HG02678 (cell line): ENCODE results near the gene SPATS2.

Source experiments
- ATAC-seq: cut with Tn5 transposase; IDR thresholded peaks from one replicate; pipeline ENCODE4 v1.9.1; 2021; ENCODE audit warnings: mild to moderate bottlenecking, moderate library complexity; ENCODE audit not compliant: unreplicated experiment

The SPATS2 gene

DNA sequence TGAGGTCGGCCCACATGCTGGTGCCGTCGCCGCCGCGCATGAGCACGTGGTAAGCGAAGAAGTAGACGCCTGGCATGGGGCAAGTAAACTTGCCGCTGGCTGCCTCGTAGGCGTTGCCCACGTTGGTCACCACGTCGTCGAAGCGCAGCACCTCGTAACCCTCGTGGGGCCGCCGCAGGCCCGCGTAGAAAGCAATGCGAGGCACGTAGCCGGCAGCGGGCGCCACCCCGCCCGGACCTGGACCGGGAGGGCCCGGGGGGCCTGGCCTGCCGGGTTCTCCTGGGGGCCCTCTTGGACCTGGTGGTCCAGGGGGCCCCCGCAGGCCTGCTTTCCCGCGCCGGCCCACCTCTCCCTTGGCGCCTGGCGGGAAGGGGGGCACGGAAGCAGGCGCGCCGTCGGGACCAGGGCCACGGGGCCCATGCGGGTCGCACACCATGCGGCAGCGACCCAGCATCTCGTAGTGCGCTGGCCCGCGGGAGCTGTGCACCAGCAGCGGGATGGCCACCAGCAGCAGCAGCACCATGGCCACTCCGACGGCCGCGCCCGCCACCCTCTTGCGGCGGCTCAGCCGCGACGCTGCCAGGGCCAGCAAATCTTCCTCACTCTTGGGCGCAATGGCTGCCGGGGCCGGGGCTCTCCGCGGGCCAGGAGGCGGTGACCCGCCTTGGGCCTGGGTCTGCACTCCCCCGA, 31.2 kb upstream of the SPATS2 start:
- ATAC-seq: no peak

DNA sequence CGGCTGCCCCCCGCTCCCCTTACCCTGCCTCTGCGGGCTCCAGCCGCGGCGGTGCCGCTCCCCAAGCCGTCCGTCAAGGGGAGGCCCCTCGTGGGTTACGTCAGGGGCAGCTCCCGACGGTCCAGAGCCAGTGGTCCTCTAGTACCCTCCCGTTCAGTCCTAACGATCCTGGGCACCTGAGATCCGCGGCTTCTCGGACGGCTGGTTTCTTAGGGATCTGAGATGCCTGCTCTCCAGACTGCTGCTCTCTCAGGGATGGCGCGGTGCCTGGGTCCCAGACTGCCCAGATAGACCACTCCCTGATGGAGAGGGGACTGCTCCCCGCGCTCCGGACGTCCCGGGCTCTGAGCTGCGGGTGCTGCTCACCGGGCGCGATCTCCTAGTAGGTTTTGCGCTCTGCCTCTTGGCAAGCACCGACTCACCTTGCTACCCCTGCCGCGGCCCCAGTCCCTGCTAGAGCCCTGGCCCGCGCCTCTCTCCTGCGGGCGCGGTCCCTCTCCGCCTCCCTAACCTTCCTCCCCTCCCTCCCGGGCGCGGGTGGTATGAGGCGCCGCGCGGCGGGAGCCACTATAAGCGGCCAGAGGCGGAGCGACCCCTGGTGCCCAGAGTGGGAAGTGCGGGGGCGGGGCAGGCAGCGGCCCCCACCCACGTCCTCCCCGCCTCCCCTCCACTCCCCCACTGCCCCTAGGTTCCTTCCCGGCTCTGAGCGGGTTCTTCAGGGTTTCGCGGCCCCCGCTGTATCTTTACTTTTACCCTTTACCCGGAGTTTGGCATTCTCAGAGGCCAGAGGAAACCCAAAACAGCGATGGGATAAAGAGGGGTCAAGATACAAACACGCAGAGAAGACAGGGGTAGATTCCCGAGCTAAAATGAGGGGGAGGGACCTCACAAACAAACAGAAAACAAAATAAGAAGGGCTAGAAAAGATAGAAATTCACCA, 30.3 kb upstream of the SPATS2 start, which contains the start of gene C1QL4:
TSS of gene C1QL4 (minus strand) at position 544 of the 940 bp plus-strand sequence. CDS start 711 bp downstream, outside the sequence.
- ATAC-seq: peak; percentile 65

DNA sequence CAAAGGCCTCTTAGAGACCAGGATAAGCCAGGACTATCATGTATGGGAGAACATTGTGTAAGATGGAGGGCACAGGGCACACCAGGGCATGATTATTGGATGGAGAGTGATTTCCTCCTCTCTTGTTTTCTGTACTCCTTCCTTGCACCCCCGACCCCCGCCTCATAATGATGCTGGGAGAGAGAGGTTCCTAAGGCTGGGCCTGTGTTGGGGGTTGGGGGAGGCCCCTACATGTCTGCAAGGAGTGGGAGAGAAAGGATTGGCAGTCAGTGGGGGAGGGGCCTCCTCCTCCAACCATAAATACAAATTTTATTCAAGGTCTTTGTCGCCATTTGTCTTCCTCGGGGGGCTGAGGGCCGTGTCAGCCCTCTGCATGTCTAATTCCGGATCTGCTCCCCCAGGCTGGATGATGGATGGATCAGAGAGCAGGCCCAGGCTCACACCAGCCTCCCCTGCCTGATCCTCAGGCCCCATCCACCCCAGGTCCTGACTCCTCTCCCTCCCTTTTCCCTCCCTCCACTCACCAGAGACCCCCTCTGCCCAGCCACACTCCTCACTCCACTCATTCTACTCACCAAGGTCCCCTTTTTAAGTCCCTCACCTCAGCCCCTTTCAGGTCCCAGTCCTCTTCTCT, 28.3 kb upstream of the SPATS2 start:
- no peak for ATAC-seq

DNA sequence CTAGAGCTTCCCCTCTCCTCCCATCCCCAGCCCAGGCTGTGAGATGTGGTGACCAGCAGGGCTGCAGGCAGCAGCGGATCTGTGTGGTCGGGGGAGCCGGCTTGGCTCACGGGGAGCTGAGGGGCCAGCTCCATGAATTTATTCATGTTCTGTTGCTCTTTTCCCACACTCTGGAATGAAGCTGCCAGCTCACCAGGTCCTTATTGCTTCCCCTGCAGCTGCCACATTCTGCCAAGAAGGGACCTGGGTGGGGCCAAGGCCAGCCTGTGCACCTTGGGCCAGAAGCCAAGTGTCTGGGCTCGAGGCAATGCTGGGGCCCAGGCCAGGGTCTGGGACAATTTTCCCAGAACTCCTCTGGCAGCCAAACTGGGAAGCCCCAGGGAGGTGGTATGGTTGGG, 27.8 kb upstream of the SPATS2 start:
- ATAC-seq: no peak

DNA sequence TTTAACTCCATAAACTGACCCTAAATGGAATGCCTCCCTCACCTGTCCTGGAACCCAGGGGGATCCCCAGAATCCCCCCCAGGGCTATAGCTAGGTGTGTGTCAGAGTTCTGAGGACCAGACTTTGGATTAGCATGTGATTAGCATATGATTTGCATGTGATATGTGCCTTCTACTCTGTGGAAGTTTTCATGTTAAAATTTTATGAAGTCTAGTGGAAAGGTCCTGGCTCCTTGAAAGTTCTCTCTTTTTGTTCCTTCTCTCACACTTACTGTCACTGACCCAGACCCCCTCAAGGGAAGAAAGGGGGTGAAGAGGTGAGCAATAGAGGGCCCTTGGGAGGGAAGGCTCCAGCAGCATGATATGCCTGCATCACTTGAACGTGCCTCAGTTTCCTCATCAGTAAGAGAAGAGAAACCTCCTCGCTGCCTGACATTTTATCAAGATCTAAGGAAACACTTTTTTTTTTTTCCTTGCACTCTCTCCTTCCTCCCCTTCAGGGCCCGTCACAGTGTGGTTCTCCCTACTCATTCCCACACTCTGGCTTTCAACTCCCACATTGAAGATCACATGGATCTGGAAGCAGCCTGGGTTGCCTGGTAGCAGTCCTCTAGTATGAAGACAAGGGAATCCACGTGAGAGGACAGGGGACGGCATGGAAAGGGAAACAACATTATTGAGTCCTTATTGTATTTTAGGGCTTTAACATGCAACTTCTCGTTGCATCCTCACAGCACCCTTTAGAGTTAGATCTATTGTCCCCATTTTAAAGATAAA, 27.0 kb upstream of the SPATS2 start:
- ATAC-seq: no peak

DNA sequence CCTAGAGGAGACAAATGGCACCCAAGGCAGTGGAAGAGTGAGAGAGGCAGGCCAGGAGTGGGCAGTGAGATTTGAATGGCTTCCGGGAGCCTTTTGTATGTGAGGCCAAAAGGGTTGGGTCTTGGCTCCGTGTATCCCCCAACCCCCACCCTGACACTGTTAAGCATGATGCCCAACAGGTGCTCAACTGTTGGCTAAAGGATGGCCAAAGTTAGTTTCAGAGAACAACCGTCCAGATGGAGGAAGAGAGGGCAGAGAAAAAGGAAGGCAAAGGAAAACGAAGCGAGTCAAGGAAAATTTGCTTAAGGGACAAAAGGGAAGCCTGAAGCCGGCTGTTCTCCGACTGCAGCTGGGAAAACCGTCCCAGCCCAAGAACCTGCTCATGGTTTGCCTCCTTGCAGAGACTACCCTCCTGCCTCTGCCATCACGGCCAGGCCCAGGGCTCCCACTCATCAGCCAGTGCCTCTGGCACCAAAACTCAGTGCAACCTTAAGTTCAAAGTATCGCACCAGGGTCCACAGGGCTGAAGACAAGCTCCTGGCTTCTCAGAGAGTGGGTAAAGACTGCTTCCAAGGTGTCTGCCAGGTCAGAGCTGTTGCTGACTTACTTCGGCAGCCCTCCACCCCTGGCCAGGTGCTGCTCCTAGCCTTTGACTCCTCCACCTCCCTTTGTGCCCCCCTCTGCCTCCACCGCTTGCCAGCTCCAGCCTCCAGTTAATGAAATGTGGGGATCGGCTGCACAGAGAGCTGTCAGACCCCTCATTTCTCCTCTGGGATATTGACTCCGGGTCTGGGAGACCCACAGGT, 26.1 kb upstream of the SPATS2 start:
- ATAC-seq: no peak

DNA sequence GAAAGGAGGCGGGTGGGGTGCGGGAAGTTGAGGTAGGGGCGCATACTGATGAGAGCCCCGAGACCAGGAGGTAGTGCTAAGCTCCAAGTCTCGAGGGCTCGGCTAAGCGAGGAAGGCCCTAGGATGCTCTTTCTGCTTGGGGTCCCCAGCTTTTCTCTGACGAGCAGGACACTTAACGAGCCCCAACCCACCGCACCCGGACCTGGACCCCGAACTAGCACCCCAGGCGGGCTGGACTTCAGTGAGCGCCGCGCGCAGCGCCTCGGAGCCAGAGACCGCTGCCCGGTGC, 25.5 kb upstream of the SPATS2 start:
- no peak for ATAC-seq

DNA sequence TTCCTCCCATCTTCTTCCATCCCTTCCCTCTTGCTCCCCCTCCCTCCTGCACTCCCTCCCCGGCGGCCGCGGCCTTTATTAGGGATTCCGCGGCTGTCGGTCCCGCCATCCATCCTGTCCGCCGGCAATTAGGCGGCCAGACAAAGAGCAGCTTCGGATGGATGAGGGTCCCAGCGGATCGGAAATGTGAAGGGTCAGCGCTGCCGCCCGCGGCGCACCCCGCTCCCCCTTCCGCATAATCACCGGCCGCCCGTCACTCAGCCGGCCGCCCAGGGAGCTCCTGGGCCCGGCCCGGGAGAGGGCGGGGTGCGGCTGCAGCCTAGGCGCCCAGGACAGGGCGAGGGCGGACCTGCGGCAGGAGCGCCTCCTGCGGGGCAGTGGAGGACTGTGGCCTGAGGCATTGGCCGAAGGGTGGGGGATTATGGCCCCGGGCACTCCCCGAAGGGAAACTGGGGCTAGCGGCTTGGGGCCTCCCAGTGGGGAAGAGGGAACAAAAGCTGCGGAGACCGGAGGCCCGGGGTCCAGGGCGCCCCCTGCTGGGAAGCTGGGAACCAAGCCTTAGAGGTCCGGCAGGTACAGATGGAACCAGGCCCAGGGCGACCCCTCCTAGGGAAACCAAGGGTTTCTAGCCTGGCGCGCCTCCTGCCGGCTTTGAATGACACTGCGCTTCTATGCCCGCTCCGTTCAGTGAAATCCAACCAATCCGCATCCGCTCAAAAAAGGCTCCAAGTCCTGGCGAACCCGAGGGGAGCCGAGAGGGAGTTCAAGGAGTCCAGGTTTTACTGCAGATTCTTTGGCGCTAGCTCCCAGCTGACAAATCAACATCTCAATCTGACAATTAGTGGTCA, 25.0 kb upstream of the SPATS2 start:
- ATAC-seq: peak; percentile 74

DNA sequence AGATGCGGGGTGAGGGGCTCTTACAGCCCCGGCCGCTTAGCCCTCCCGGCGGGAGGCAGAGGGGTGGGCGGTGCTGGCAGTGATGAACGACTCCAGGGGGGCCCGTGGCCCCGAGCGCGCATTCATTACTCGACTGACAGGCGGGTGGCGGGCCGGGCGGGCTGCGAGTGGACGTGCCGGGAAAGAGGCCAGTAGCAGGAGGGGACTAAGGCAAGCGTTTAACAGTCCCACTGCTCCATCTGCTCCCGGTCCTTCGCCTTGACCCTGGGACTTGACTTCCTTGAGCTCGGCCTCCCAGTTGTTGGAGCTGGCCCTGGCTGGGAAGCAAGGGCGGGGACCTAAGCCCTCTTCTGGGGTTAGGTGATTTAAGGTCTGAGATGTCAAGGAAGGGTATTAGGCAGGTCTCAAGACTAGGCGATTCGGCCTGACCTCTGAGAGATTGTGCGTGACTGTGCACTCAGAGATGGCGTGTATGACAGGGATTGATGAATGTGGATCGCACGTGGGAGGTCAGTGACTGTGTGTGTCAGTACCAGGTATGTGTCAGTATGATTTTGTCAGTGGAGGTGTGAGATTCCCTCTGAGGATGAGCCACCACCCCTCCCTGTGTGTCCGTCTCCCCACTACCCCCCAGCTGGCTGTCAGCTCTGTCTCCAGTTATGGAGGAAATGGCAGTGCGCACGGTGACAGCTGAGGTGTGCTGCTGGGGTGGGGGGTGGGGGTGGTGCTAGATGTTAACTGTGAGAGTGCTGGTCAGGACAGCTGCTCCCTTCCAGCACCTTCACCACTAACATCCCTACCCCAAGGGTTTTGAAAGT, 24.1 kb upstream of the SPATS2 start:
- ATAC-seq: no peak

DNA sequence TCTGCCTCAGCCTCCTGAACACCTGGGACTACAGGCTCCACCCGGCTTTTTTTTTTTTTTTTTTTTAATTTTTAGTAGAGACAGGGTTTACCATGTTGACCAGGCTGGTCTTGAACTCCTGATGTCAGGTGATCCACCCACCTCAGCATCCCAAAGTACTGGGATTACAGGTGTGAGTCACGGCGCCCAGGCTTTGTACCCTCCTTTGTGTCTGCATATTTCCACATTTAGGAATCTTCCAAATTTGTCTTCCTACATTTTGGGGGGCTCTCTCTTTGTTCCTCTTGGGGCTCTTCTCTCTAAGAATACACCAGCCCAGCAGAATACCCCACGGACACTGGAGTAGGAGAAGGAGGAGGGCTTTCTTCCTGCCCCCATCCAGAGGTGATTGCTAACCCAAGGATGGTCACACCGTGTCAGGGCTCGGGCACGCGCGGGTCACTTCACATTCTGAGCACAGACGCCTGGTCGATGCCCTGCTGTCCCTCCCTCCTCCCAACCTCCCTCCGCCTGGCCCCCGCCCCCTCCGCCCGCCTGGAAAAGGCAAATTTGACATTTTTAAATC, 22.7 kb upstream of the SPATS2 start:
- ATAC-seq: no peak

DNA sequence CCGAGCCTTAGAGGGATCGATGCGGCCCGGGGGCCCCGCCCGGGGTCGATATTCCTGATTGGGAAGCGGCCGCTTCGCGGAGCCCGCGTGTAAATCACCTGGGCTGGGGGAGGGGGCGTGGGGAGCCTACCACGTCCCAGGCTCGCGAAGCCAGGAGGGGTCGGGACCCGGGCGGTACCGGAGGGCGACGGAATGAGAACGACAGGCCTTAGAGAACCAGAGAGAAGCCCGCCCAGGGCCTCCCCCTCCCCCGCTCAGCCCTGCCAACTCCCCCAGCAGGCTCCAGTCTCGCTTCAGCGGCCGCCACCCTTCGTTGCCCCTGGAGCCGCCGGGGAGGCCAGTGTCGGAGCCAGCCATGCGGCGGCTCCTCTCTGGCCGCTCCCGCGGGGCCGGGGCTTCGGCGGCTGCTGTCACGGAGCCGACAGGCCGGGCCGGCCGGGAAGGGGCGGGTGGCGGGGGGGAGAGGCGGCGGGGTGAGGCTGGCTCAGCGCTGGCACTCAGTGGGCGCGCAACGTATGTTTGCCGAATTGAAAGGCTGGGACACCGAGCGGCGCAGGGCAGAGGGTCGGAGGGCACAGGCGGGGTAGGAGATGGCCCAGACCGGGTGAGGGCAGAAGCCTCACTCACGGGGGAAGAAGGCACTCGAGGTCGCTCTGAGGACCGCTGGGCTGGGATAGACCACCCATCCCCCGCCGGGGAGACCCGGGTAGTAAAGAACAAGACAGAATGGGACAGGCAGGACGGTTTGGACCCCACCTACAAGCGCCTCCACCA, 22.0 kb upstream of the SPATS2 start:
- ATAC-seq: no peak

DNA sequence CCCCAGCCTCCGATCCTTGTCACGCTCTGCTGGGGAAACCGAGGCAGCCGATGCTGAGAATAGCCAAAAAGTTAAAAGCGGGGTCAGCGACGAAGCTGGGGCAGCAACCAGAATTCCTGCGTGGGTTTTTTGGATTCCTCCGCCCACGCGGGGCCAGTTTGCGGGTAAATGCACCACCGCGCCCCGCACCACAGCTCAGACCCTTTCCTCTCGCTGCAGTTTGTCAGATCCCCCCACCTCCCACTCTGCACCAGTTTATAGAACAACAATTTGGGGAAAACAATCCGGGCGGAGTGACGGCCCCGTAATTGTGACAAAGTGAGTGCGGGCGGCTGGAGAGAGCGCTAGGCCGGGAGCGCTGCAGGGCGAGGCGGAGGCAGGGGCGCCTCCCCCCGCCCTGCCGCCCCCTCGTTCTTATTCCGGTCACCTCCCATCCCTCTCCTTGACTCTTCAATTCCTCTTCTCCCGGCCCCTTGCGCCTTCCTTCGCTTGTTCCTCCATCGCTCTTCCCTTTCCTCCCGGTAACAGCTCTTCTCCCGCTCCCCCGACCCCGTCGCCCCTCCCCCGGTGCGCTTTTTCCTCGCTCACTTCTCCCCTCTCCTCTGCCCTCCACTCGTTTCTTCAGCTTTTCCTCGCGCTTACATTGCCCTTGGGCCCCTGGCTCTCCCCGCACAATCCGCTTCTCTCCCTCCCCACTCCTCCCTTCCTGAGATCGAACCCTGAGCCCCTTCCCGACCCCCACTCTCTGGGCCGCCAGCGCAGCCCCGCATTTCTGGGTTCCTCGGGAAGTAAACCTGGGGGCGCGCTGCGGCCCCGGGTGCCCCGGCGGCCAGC, 21.2 kb upstream of the SPATS2 start:
- ATAC-seq: no peak

DNA sequence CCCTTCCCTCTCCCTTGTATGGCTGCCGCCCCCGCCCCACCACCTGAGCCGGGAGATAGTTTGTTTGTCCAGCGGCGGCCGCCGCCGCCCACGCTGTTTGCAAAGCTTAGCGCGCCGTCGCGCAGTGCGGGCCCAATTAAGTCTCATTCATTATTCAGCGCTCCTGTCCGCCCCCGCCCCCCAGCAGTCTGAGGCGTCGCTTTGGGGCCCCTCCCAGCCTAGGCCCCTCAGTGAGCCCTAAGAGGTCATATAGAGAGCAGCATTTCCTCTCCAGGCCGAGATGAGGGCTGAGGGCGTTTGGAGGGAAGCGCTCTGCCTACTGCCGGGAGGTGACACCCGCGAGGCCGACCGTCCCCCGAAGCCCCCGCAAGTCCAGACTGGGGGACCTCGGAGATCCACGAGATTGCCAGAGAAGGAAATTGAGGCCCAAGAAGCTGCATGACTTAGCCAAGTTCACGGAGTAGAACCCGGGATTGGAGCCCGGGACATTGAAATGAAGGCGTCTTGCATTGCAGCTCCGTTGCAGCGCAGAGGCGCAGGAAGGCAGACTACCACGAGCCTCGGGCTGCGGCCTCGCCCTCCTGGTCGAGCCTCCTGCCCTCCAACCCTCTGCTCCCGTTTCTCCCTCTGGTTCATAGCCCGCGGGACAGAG, 20.5 kb upstream of the SPATS2 start, which contains the start of gene DNAJC22:
TSS of gene DNAJC22 (plus strand) at position 230 of the 652 bp plus-strand sequence. CDS start 1,985 bp downstream, outside the sequence.
- ATAC-seq: no peak

DNA sequence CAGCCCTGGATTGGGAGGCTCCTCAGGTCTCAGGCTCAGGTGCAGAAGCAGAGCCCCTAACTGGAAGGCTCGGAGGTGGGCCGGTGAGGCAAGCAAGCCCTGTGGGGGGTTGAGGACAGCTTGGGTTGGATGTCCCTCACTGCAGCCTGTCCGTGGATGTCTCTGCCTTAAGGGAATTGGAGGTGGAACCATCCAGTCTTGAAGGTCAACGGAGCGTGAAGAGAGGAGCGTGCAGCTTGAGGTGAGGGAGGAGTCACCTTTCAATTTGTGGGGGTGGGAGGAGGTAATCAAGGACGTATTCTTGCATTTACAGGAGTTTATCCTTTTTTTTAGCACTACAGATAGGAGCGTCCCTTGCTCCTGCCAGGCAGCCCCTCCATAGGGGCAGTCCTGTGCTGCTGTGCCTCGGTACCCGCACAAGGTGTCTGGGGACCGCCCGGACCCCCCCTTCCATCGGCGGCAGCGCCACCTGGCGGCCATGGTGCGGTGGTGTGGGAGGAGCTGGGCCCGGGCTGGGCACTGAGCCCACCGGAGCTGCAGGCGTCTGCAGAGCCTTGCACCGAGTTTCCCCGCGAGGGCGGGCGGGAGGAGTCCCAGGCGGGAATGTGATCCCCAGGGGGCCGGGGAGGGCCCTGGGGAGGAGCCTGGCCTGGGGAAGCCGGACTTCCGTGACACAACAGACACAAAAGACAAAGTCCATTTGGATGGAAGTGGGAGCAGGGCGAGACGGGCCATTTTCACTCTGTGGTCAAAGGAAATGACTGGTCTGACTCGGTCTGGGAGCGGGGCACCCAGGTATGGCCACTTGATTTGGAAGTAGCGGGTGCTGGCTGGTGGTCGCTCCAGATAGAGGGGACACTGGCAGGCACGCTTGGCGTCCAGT, 19.7 kb upstream of the SPATS2 start:
- no peak for ATAC-seq

DNA sequence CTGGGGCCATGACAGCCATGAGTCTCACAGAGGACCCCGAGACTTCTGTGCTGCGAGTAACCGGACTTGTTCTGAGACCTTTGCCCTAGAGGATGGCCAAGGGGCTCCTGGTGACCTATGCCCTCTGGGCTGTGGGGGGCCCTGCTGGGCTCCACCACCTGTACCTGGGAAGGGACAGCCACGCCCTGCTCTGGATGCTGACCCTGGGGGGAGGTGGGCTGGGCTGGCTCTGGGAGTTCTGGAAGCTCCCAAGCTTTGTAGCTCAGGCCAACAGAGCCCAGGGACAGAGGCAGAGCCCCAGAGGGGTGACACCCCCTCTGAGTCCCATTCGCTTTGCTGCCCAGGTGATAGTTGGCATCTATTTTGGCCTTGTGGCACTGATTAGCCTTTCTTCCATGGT, 18.5 kb upstream of the SPATS2 start:
- no peak for ATAC-seq
